ENCODE data around the gene HLCS.

DNA sequence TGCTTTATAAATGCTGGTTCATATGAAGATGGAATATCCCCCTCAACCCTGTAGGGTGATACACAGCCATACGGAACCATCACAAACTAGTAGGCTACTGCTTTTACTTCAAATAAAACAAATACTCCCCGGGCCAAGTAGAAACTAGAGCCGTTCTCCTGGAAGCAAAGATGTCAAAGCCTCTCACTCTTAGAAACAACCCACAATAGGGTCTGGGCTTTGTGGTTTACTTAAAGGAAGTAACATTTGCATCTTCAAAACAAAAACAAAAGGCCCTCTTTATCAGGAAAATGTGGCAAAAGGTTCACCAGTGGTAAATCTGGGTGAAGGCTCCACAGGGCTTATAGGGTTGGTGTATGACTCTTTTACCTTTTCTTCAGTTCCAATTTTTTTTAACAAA, 49.8 kb downstream of the HLCS start:
- TF ChIP-seq EP300 (IDR thresholded peaks at IDR 0.05; ENCODE audit: low read depth) (no peak), CTCF (IDR thresholded peaks at IDR 0.05) (no peak), POLR2A (IDR thresholded peaks at IDR 0.05) (no peak)
